CD4-positive, alpha-beta T cell treated with Interleukin-17A for 4 hours (primary cell): ENCODE results near the gene CCM2.
A peak's percentile ranks its signal among the peaks of the same experiment; 100 is the strongest.
"Not testable (repeated sequence)": the region's sequence is repeated elsewhere in the genome, so short reads cannot be mapped to it uniquely, and the experiment has no call there.

Experiments used
- DNase-seq: peaks from one replicate; pipeline ENCODE4 v3.0.0-alpha.2; 2020; ENCODE audit warnings: mixed read lengths

Gene CCM2

DNA sequence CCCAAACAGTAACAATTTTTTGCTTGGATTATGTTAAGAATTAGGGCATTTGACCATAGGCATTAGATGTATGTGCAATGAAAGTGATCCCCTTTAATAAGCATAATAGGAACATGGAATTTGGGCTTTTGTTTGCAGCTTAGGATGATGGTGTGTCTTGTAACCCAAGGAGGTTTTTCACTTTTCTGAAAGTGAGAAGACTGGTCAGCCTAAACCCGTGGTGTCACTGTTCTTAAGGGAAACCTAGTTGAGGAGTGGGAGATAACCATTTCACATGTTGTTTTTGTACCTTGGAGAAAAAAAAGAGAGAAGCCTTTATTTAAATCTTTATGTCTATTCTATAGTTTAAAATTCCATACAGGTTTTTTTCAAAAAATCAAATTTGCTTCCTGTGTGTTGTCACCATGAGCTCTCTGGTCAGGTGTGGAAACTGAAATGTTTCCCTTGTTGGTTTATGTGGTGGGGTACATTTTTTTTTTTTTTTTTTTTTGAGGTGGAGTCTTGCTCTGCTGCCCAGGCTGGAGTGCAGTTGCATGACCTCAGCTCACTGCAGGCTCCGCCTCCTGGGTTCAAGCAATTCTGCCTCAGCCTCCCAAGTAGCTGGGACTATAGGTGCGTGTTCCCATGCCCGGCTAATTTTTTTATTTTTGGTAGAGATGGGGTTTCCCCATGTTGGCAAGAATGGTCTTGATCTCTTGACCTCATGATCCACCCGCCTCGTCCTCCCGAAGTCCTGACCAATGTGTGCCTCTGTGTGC lies 7.7 kb downstream of the CCM2 start:
- DNase-seq, result no peak

DNA sequence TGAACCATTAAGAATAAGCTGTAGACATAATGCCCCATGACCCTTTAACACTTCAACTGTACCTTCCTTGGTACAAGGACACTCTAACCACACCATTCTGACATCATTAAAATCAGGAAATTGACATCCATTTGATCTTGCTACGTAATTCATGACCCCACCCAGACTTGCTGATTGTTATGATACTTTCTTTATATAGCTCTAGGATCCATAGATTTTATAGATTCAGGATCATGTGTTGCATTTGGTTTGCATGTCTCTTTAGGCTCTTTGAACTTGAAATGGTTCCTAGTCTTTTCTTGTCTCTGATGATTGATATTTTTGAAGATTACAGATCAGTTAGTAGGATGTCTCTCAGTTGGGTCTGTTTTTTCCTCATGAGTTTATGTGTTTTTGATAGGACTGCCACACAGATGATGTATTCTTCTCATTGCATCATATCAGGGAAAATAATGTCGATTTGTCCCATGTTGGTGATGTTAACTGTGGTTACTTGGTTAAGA lies 13.5 kb downstream of the CCM2 start:
- DNase-seq, result no peak

DNA sequence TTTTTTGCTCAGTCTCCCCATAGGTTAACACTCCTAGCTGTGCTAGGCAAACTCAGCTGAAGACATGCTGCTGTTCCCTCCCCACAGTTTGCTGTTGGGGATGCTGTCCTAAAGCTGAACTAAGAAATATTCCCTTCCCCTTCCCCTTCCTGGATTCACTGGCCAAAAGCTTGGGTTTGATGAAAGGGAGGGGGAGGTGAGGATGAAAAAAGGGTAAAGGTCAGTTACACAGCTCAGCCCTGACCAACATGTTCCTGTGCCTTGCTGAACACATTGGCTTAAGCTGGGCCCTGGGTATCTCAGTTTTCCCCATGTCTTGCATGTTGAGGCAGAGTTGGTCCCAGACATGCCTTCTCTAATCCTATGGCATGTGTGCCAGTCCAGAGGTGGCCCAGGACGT lies 15.3 kb downstream of the CCM2 start:
- DNase-seq, result no peak

DNA sequence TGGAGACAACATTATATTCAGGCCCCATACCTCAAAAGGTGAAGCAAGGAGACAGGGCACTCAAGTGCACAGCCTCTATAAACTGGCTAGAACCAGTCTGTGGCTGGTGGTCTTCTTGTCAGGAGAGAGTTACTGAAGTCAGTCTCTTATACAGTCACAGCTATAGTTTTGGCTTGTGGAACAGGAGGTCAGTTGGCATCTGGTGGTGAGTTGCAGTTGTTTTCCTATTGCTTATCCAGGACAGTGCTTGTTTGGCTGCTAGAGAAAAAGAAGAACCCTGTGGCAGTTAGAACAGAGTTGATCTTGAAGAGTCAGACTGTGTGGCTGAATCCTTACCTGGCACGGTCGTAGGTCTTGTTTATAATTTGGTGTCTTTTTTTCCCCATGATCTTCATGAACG lies 17.3 kb downstream of the CCM2 start:
- DNase-seq, result no peak

DNA sequence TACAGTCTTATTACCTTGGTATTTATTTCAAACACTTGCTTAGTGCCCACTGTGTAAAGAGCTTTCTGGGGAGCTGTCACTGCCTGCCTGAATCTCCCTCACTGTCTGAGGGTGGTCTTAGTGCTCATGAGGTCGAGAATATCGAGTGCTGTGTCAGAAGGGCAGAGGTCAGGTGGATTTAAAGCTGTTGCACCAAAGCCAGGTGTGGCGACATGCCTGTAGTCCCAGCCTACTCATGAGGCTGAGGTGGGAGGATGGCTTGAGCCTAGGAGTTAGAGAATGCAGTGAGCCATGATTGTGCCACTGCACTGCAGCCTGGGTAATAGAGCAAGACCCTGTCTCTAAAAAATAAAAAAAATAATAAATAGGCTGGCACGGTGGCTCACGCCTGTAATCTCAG lies 20.9 kb downstream of the CCM2 start:
- no peak for DNase-seq

DNA sequence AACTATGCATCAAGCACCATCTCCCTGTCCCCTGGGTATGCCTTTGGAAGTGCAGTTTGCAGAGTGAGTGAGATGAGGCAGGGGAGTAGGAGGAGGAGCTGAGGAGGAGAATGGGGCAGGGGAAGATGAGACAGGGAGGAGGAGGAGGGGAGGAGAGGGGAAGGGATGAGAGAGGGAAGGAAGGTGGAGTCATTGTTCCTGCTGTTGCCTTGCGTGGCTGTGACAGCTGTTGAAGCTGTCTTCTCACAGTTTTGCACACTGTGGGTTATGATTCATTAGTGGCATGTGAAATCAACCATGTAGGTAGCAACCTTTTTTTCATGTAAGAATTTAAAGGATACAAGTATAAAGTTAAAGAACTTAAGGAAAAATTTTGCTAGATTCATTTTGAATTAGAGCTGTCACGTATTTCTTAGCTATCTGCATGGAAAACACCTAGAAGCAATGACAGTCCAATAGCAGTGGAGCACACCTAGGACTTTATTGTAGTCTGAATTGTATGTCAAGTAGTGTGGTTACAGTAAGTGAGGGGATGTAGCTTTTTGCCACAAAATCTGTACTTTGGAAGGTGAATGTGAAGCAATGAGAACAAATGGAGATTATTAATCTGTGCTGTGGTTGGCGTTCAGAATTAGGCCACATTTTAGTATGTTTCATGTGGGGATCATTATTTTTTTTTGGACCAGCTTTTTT lies 21.7 kb downstream of the CCM2 start:
- DNase-seq, result peak; percentile 46

DNA sequence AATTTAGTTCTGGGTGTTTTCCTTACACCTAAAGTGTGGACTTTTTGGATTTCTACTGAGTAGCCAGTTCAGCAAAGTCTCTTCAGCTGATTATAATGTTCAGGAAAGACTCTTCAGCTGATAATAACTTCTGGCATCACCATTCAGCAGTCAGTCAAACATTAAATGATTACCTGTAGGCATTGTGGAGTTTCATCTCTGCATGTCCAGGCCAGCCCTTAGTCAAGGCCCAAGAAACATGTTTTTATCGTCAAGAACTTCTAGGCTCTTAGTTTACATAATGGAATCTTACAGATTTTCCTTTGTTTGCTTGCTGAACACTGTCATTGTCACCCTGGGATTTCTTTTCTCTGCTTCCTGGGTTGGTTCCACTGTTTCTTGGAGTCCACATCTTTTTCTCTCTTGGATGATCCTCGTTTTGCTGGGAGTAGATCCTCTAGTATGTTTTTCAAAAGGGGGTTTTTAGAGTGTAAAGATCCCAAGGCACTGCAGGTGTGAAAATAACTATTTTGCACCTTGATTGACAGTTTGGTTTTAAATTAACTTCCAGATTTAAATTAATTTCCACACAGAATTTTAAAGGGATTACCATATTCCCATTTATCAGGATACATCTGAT lies 24.2 kb downstream of the CCM2 start:
- no peak for DNase-seq

DNA sequence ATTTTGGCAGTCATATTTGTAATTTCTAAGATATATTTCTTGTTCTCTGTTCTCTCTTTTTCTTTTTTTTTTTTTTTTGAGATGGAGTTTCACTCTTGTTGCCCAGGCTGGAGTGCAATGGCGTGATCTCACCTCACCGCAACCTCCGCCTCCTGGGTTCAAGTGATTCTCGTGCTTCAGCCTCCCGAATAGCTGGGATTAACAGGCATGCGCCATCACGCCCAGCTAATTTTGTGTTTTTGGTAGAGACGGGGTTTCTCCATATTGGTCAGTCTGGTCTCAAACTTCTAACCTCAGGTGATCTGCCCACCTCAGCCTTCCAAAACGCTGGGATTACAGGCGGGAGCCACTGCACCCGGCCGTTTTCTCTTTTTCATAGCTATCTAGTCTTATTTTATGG lies 25.5 kb downstream of the CCM2 start:
- not testable (repeated sequence) for DNase-seq

DNA sequence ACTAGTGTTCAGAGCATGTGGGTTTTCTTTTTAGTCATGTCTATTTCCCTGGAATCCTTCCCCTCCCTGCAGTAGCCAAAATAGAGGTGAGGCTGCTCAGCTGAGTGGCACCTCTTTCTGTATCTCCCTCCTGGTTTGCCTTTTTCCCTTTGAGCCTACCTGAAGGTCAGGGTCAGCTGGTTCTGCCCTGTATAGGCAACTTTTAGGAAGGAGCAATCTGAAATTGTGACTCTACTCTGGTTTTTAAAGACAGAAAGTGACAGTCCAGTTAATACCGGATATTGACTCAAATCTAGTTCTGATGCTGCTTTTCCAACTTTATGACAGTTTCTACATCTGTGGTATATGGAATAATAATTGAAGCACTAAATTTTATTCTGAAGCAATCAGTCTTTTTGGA lies 26.0 kb downstream of the CCM2 start:
- DNase-seq, result no peak

DNA sequence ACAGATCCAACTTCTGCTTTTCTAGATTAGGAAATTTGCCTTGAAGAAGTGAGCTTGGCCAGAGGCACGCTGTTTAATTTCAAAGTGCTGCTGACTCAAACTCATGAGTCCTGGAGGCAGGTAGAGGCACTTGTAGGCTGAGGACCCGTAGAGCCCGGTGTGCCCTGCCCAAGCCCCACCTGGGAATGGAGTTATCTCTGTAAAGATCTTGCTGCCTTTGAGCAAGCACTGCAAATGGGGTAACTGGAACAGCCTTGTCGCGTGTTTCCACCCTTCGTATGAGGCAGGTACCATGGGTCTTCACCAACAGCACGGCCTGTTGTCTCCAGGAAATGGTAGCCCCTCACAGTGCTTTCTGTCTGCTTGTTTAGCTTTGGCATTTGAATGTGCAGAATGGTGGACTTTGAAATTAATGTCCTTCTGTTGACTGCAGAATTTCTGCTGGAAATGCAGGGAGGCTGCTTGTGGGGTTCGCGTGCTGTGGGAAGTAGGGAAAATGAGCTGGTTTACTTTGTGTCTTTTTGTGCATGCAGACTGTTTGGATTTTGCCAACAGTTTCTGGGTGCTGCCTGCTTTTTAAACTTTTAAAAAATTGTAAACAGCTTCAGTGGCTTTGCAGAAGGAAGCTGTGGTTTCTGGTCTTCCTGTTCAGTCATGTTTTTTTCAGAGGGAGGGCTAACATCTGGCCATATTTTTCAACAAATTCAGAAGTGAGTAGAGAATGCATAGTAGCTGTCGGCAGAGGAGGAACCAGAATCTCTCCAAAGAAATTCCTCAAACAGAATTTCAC lies 27.2 kb downstream of the CCM2 start:
- peak; percentile 62 for DNase-seq

DNA sequence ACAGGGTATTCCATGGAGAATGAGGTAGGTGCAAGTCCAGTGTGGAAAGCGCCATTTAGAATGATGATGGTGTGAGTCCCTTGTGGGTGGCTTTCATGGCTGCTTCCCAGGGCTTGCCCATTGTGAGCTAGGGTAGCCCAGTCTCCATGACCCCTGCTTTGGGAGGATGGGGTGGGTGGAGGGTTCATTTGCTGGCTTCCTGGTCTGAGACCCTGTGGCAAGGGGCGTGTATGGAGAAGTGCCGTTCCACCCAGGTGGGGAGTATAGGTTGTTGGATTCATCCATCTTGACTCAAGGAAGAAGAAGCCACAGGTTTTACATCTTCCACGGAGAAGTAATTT lies 27.7 kb downstream of the CCM2 start:
- DNase-seq, result peak; percentile 22

DNA sequence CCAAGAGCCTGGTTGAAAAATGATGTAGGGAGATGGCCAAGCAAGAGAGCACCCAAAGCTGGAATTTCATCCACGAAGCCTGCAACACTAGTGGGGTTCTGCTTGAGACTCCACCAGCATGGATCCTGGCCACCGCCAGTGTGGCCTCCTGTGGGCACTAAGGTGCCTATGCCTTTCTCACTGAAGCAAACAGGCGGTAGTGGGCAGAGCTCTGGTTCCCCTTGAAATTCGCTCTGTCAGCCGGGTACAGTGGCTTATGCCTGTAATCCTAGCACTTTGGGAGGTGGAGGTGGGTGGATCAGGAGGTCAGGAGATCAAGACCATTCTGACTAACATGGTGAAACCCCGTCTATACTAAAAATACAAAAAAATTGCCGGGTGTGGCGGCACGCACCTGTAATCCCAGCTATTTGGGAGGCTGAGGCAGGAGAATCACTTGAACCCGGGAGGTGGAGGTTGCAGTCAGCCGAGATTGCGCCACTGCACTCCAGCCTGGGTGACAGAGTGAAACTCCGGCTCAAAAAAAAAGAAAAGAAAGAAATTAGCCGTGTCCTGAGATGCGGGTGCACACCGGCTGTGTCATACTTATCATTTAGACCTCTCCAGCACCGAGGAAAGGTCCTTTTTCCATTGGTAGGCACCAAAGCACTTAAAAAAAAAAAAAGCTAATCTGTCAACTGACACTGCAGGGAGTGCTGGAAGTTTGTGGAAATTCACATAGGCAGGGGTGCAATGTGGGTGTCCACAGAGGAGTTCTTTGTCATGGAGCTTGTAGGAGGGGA lies 28.3 kb downstream of the CCM2 start:
- DNase-seq, result peak; percentile 54

DNA sequence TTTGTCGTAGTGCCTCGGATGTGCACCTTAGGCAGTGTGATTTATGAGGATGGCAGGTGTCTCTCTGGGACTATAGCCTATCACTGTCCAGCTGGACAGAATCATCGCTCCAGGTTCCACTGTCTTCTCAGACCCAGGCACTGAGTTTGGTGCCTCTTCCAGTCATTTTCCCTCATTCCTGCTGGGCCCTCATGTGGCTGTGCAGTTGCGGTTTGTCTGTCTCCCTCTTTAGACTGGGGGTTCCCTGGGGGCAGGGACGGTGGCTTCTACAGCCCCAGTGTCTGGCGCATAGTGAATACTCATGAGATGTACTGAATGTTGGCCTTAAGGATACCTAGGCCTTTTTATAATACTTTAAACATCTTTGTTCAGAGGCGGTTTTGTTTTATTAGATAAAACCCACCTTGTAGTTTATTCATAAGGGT lies 28.9 kb downstream of the CCM2 start:
- peak; percentile 19 for DNase-seq

DNA sequence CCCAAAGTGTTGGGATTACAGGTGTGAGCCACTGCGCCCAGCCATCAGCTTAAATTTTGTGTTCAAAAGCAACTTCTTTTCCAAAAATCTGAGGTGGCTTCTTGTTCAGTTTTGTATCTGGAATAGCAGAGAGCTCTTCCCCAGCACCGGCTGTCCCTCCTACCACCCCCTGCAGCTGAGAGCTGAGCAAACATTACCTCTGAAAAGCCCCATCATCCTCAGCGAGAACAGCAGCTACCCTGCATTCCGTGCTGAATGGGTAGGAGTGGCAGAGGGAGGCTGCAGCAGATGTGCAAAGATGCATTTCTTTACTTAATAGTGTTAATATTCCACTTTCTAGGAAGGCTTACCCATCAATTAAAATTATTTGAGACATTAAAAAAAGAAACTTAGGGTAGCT lies 31.8 kb downstream of the CCM2 start:
- peak; percentile 26 for DNase-seq

DNA sequence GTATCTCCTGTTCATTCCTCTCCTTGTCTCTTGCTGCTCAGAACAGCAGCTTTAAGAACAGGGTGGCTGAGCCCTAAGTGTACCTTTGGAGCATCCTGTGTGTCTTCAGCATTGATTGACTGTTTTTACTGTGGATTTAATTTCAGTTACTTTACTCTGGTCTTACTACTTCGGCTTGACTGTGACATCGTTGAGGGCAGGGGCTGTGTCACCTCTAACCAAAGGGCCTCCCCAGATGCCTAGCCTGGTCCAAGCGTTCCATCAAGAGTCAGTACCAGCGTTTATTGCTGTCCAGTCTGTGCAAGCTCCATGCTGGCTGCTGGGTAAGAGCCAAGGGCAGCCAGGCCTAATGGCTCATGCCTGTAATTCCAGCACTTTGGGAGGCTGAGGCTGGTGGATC lies 32.4 kb downstream of the CCM2 start:
- no peak for DNase-seq

DNA sequence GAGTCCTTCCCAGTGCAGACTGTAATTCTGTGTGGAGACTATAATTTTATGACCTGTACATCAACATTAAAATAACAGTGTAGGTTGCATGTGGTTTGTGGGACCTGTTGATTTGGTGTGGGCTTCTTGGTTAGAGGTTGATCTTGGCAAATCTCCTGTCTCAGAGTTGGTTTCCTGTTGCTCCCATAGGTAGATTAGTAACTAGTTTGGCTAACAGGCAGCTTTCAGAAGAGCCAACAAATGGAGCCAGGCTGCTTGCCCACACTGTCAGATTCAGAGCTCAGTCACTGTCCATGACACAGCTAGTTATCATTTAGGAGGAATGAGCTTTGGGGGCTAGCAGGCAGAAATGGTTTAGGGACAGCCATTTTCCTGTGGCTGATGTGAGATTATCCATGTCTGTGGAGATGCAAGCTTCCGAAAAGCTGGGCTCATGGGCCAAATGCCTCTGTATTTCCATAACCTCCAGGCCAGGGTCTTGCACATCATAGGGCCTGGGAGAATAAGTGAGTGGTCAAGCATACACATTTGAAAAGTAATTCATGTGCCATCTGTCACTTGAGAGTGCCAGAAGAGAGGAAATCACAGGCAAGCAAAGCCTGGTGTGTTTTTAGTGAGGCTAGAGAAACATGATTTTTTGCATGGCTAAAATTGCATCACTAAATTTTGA lies 33.4 kb downstream of the CCM2 start:
- peak; percentile 48 for DNase-seq

DNA sequence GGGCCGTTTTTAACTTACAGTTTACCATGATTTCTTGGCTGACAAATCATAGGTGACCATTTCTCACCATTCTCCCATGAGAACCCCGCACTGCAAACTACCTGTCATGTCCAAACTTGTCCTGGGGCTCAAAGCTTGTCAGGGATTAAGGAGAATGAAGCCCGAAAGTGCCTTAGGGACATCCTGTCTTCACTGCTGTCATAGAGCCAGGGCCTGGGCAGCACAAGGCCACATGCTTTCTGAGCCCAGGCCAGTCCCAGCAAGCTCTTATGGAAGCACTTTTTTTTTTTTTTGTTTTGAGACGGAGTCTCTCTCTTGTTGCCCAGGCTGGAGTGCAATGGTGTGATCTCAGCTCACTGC lies 33.9 kb downstream of the CCM2 start:
- no peak for DNase-seq

DNA sequence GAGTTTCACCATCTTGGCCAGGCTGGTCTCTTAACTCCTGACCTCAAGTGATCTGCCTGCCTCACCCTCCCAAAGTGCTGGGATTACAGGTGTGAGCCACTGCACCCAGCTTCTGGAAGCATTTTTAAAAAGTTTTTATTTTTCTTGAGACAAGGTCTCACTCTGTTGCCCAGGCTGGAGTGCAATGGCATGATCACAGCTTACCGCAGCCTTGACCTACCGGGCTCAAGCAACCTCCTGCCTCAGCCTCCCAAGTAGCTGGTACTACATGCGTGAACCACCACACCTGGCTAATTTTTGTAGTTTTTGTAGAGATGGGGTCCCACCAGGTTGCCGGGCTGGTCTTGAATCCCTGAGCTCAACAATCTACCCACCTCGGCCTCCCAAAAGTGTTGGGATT lies 34.7 kb downstream of the CCM2 start:
- not testable (repeated sequence) for DNase-seq

DNA sequence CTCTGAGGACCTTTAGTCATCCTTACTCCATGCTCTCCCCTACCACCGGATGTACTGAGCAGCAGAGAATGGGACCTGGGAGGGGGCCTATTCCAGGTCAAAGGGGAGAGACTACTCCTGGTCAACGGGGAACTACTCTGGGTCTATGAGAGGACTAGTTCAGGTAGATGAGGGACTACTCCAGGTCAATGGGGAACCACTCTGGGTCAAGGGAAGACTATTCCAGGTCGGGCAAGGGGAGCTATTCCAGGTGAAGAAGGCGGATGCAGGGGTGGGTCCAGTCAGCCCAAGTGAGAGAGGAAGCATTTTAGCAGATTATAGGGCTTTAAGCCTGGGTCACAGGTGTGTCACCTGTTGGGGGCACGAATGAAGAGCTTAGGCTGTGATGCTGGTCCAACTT lies 35.4 kb downstream of the CCM2 start:
- no peak for DNase-seq

DNA sequence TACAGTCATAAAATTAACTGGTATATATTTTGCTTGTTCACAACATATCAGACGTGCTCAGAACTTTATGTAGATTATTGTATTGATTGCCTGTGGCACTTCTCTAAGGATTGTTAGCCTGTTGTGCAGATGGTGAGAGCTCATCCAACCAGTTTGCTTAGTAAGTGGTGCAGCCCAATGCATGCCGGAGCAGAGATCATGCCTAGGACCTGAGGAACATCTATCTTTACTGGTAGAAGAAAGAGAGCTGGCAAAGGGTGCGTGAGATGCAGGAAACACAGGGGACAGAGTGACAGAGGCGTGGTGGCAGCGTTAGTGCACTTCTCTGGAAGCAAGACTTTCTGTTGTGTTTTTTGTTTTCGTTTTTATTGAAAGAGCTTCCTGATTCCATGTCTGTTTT lies 35.9 kb downstream of the CCM2 start:
- DNase-seq, result peak; percentile 47

DNA sequence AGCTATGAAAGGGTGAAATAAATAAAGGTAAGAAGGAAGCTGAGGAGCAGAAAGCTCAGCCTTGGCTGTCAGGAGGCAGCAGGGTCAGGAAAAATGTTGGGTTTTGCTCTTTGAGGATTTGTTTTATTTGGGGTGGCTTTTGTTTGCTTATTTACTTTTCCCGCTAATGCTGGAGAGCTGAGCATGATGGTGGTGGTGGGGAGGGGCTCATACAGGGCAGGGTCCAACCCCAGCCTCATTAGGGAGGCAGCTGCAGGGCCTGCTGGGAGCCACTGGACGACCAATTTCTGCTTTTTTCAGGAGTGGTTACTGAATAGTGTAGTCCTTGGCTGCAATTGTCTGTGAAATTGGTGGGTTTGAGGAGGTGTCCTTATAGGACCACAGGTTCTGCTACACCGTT lies 36.3 kb downstream of the CCM2 start:
- no peak for DNase-seq

DNA sequence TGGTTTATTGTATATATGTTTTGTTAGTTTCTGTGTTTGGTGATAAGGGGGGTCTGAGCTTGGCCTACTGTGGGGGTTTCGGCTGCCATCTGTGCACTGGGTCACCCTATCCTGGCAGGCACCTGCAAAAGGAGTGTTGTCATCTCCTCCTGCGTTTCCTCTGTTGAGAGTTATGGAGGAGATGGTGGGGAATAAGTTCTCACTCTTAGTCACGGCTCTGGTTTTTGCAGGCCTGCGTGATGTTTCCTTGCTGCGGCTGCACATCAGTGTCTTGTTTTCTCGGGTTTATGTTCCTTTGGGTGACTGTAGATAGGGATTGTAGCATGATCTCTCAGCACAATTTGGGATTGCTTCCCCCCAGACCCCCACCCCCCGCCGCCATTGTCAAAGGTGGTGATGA lies 36.8 kb downstream of the CCM2 start:
- peak; percentile 46 for DNase-seq
